OCI-LY1 (cell line): ENCODE results near the gene TMEM151B.
"Not testable (repeated sequence)": the region's sequence is repeated elsewhere in the genome, so short reads cannot be mapped to it uniquely, and the experiment has no call there.

Experiments used
- H2AFZ ChIP-seq: fragments of 200-600 bp; sonication (generic), shearing (Covaris generic); 2 replicates; pipeline ENCODE4 v1.6.0; 2014; ENCODE audit warnings: antibody characterized with exemption, mild to moderate bottlenecking, low read length
- H3F3A ChIP-seq: fragments of 200-600 bp; sonication (generic), shearing (Covaris generic); 2 replicates; pipeline ENCODE4 v1.6.0; 2014; ENCODE audit warnings: mild to moderate bottlenecking, antibody characterized with exemption, low read length, moderate library complexity; ENCODE audit not compliant: insufficient read depth
- H3K27ac ChIP-seq: fragments of 200-600 bp; sonication (generic); 2 replicates; pipeline ENCODE4 v1.5.1; 2014; ENCODE audit warnings: low read length, mixed run types, mild to moderate bottlenecking, low read depth; ENCODE audit not compliant: poor library complexity, severe bottlenecking
- H3K27me3 ChIP-seq: fragments of 200-600 bp; sonication (generic); 2 replicates; pipeline ENCODE4 v1.6.0; 2014; ENCODE audit warnings: antibody characterized with exemption, mild to moderate bottlenecking, low read length, moderate library complexity; ENCODE audit not compliant: insufficient read depth
- H3K36me3 ChIP-seq: fragments of 200-600 bp; sonication (generic); 2 replicates; pipeline ENCODE4 v1.6.1; 2014; ENCODE audit warnings: mild to moderate bottlenecking, antibody characterized with exemption, low read length, moderate library complexity, mixed read lengths; ENCODE audit not compliant: insufficient read depth
- H3K4me1 ChIP-seq: fragments of 200-600 bp; sonication (generic); 2 replicates; pipeline ENCODE4 v1.5.1; 2014; ENCODE audit warnings: mild to moderate bottlenecking, low read length, moderate library complexity; ENCODE audit not compliant: insufficient read depth, severe bottlenecking
- H3K4me2 ChIP-seq: fragments of 200-600 bp; sonication (generic), shearing (Covaris generic); 2 replicates; pipeline ENCODE4 v1.6.1; 2014; ENCODE audit warnings: low read length
- H3K4me3 ChIP-seq: fragments of 200-600 bp; sonication (generic); 2 replicates; pipeline ENCODE4 v1.5.1; 2014; ENCODE audit warnings: low read length, low read depth, mild to moderate bottlenecking, mixed read lengths; ENCODE audit not compliant: poor library complexity, severe bottlenecking
- H3K79me2 ChIP-seq: fragments of 200-600 bp; shearing (Covaris generic); 2 replicates; pipeline ENCODE4 v1.6.1; 2016; ENCODE audit warnings: mixed run types, low read length, mixed read lengths; ENCODE audit not compliant: insufficient read depth
- H3K9ac ChIP-seq: fragments of 200-600 bp; sonication (generic), shearing (Covaris generic); 2 replicates; pipeline ENCODE4 v1.6.1; 2014; ENCODE audit warnings: mild to moderate bottlenecking, low read length, mixed read lengths
- H3K9me2 ChIP-seq: fragments of 200-600 bp; sonication (generic), shearing (Covaris generic); 2 replicates; pipeline ENCODE4 v1.6.1; 2014; ENCODE audit warnings: low read depth, mild to moderate bottlenecking, low read length, mixed read lengths
- H3K9me3 ChIP-seq: fragments of 200-600 bp; shearing (Covaris generic); 2 replicates; pipeline ENCODE4 v1.6.1; 2014; ENCODE audit warnings: low read length, mixed read lengths
- H4K20me1 ChIP-seq: fragments of 200-600 bp; sonication (generic), shearing (Covaris generic); 2 replicates; pipeline ENCODE4 v1.6.0; 2016; ENCODE audit warnings: mild to moderate bottlenecking, low read length; ENCODE audit not compliant: insufficient read depth
- CTCF ChIP-seq: fragments of 200-600 bp; sonication (generic), shearing (Covaris generic); IDR thresholded peaks from 2 replicates; pipeline ENCODE4 v1.5.1; 2017; ENCODE audit warnings: mild to moderate bottlenecking, antibody characterized with exemption, low read length, moderate library complexity, mixed read lengths
- EZH2 ChIP-seq: fragments of 200-600 bp; sonication (generic), shearing (Covaris generic); IDR thresholded peaks from 2 replicates; pipeline ENCODE4 v1.8.0; 2017; ENCODE audit warnings: borderline replicate concordance, mixed run types, mild to moderate bottlenecking, antibody characterized with exemption, low read length, moderate library complexity, mixed read lengths

The TMEM151B gene

GRCh38 chr6:44342052-44342451 lies 71.8 kb downstream of the TMEM151B start:
- H3K9me2 ChIP-seq = no peaks in the 10 kb centered on the region
- no peak overlapping the region for H3K4me3 ChIP-seq
- no peak overlapping the region for H3K9ac ChIP-seq
- no peaks in the 10 kb centered on the region for H4K20me1 ChIP-seq
- no peaks in the 10 kb centered on the region for H3K27me3 ChIP-seq
- H3K4me1 ChIP-seq = no peaks in the 10 kb centered on the region
- H3K27ac ChIP-seq = no peak overlapping the region
- H2AFZ ChIP-seq = no peak overlapping the region
- no peaks in the 10 kb centered on the region for H3K9me3 ChIP-seq
- no peak for TF ChIP-seq CTCF
- H3F3A ChIP-seq = no peaks in the 10 kb centered on the region
- H3K36me3 ChIP-seq = no peaks in the 10 kb centered on the region
- H3K79me2 ChIP-seq = no peaks in the 10 kb centered on the region
- no peak overlapping the region for H3K4me2 ChIP-seq

GRCh38 chr6:44342489-44342888 lies 72.2 kb downstream of the TMEM151B start, which contains the start of gene SPATS1:
SPATS1 (plus strand) TSS chr6:44342650; CDS start chr6:44343096, 446 bp downstream.
- Histone ChIP-seq H3K9ac (no peak within 1 kb of the TSS), H3K9me2 (no peaks in the 10 kb centered on the region), H3K4me2 (no peak within 1 kb of the TSS), H3K9me3 (no peaks in the 10 kb centered on the region), H4K20me1 (no peaks in the 10 kb centered on the region), H3F3A (no peaks in the 10 kb centered on the region), H2AFZ (no peak within 1 kb of the TSS), H3K27me3 (no peaks in the 10 kb centered on the region), H3K79me2 (no peaks in the 10 kb centered on the region), H3K4me1 (no peaks in the 10 kb centered on the region), H3K4me3 (no peak within 1 kb of the TSS), H3K36me3 (no peaks in the 10 kb centered on the region), H3K27ac (no peak within 1 kb of the TSS)
- TF ChIP-seq EZH2 = no peak
- TF ChIP-seq CTCF = no peak

GRCh38 chr6:44346818-44347217 lies 76.6 kb downstream of the TMEM151B start:
- not testable (repeated sequence) for H3K4me2 ChIP-seq, H3K27ac ChIP-seq, H3K9me3 ChIP-seq, H3K4me1 ChIP-seq, H3K79me2 ChIP-seq, H4K20me1 ChIP-seq, H3K9ac ChIP-seq, H3F3A ChIP-seq, H3K27me3 ChIP-seq, H3K4me3 ChIP-seq, H2AFZ ChIP-seq, H3K36me3 ChIP-seq, H3K9me2 ChIP-seq

- Histone ChIP-seq H3K9ac (no peak overlapping the region), H3K9me2 (no peaks in the 10 kb centered on the region), H4K20me1 (no peaks in the 10 kb centered on the region), H3K4me3 (no peak overlapping the region), H3K36me3 (no peaks in the 10 kb centered on the region), H3K4me2 (no peak overlapping the region), H3K79me2 (no peaks in the 10 kb centered on the region), H3K27ac (no peak overlapping the region), H2AFZ (no peak overlapping the region), H3F3A (no peaks in the 10 kb centered on the region), H3K4me1 (no peaks in the 10 kb centered on the region), H3K27me3 (no peaks in the 10 kb centered on the region), H3K9me3 (no peaks in the 10 kb centered on the region)
- TF ChIP-seq CTCF (no peak), EZH2 (no peak)
These were observed 79.8 kb downstream of the TMEM151B start for GRCh38 chr6:44349904-44350649.

GRCh38 chr6:44350650-44350994 lies 80.4 kb downstream of the TMEM151B start:
- not testable (repeated sequence) for H3K4me1 ChIP-seq, H3K27me3 ChIP-seq, H3K36me3 ChIP-seq, H3K4me3 ChIP-seq, H3K9me2 ChIP-seq, H3K9ac ChIP-seq, H2AFZ ChIP-seq, H3K27ac ChIP-seq, H3K9me3 ChIP-seq, H3F3A ChIP-seq, H3K4me2 ChIP-seq, H4K20me1 ChIP-seq, H3K79me2 ChIP-seq
